ENCODE data around the gene NOXO1.

- TF ChIP-seq, protein P1, sequence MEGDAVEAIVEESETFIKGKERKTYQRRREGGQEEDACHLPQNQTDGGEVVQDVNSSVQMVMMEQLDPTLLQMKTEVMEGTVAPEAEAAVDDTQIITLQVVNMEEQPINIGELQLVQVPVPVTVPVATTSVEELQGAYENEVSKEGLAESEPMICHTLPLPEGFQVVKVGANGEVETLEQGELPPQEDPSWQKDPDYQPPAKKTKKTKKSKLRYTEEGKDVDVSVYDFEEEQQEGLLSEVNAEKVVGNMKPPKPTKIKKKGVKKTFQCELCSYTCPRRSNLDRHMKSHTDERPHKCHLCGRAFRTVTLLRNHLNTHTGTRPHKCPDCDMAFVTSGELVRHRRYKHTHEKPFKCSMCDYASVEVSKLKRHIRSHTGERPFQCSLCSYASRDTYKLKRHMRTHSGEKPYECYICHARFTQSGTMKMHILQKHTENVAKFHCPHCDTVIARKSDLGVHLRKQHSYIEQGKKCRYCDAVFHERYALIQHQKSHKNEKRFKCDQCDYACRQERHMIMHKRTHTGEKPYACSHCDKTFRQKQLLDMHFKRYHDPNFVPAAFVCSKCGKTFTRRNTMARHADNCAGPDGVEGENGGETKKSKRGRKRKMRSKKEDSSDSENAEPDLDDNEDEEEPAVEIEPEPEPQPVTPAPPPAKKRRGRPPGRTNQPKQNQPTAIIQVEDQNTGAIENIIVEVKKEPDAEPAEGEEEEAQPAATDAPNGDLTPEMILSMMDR (IDR thresholded peaks at IDR 0.05; ENCODE audit: insufficient read depth, low read length, poor library complexity, severe bottlenecking): no peak
- TF ChIP-seq EZH2phosphoT487 (conservative IDR thresholded peaks at IDR 0.05; ENCODE audit: low read length): no peak
Measured at GRCh38 chr16:2003231-2003826, 22.1 kb upstream of the NOXO1 start.
